ENCODE measurements around the gene AOAH. TPM values are rescaled to one million over a fixed set of nuclear protein-coding genes. Genes with fewer than 3 reads are reported as not detected.
"Not testable (repeated sequence)": the region's sequence is repeated elsewhere in the genome, so short reads cannot be mapped to it uniquely, and the experiment has no call there.

AOAH gene
- total RNA-seq, 1 experiment from 2014 or later = not detected

DNA sequence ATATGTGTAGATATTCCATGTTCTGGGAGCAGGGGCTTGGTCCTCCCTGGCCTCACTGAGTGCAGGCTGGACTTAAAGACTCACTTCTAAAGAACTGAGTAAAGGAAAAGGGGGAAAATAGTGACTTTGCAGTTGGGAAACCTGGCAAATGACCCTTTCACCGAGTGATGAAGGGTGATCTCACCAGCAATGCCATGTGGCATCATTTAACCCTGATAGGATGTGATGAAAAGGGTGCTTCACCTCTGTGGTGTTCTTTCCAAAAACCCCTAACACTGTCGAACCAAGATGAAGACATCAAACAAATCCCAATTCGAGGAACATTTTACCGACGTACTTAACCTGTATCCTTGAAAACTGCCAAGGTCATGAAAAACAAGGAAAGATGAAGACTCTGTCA, 71.9 kb downstream of the AOAH start:
- POLR2A ChIA-PET (ENCODE audit: low non-redundant PET) = no interaction called here
- intact Hi-C loops (cut with micrococcal nuclease; ENCODE audit: unreplicated experiment) = no loop called here
- Histone ChIP-seq H3K9me3 (ENCODE audit: low read depth, low read length, poor library complexity, severe bottlenecking) (no peaks in the 10 kb centered on the region), H3K27ac (ENCODE audit: low read depth, low read length, poor library complexity, severe bottlenecking) (no peak overlapping the region), H3K27me3 (replicated peaks; ENCODE audit: insufficient read depth, low read depth, low read length, poor library complexity) (no peaks in the 10 kb centered on the region), H3K4me1 (ENCODE audit: insufficient read depth, low read length, poor library complexity, severe bottlenecking) (no peaks in the 10 kb centered on the region), H3K4me3 (ENCODE audit: low read depth, low read length, poor library complexity, severe bottlenecking) (no peak overlapping the region), H3K36me3 (ENCODE audit: insufficient read depth, low read length, poor library complexity, severe bottlenecking) (no peaks in the 10 kb centered on the region)
- no peak for DNase-seq (ENCODE audit: low spot score)
- TF ChIP-seq EZH2 (IDR thresholded peaks at IDR 0.05; ENCODE audit: borderline replicate concordance, low read depth, low read length, poor library complexity, severe bottlenecking) = no peak
- TF ChIP-seq, protein P1, sequence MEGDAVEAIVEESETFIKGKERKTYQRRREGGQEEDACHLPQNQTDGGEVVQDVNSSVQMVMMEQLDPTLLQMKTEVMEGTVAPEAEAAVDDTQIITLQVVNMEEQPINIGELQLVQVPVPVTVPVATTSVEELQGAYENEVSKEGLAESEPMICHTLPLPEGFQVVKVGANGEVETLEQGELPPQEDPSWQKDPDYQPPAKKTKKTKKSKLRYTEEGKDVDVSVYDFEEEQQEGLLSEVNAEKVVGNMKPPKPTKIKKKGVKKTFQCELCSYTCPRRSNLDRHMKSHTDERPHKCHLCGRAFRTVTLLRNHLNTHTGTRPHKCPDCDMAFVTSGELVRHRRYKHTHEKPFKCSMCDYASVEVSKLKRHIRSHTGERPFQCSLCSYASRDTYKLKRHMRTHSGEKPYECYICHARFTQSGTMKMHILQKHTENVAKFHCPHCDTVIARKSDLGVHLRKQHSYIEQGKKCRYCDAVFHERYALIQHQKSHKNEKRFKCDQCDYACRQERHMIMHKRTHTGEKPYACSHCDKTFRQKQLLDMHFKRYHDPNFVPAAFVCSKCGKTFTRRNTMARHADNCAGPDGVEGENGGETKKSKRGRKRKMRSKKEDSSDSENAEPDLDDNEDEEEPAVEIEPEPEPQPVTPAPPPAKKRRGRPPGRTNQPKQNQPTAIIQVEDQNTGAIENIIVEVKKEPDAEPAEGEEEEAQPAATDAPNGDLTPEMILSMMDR (conservative IDR thresholded peaks at IDR 0.05; ENCODE audit: low read depth, low read length) = no peak
- no TSS peak for BruUV-seq (replicated peaks)
- CTCF ChIA-PET = no interaction called here

DNA sequence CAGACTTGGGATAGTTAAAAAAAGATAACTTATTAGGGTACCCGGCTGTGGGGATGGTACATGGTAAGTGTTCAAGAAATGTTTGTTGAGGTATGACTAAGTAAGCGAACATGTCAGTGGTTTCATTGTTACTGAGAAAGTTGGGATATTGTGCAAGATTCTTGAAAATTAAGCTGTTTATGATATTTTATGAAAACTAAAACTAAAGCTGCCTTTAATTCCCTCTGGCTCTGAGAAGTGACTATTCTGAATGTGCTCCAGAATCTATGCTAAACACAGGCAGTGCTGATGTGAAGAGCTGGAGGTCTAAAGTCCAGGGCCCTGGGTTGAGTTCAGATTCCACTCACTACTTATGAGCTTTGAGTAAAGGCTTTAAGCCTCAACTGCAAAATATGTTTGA, 72.9 kb downstream of the AOAH start:
- CTCF ChIA-PET = no interaction called here
- BruUV-seq (replicated peaks) = no TSS peak
- H3K27ac ChIP-seq (ENCODE audit: low read depth, low read length, poor library complexity, severe bottlenecking) = no peak overlapping the region

DNA sequence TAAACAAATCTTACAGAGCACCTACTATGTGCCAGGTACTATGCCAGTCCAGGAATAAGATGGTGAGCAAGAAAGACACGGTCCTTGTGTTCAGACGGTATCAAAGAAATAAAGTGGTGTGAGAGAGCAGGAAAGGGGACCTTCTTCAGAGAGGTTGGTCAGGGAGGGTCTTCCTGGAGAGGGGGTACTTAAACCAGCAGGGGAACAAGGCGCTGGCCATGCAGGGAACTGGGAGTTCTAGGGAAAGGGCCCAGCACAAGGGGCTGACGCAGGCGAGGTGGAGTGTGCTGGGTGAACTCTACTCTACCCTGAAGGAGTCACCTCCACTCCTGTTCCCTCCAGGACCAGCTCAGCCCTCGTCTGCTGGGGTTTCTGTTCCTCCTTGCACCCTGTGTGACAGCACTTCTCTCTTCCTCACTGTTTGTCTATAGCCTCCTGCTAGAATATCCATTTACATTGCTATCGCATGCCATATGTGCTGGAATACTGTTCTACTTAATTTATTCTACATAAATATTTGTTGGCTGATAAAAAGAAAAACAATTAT, 73.5 kb downstream of the AOAH start:
- BruUV-seq (replicated peaks) = no TSS peak
- TF ChIP-seq, protein P1 (conservative IDR thresholded peaks at IDR 0.05; ENCODE audit: low read depth, low read length) = no peak
- TF ChIP-seq EZH2 (IDR thresholded peaks at IDR 0.05; ENCODE audit: borderline replicate concordance, low read depth, low read length, poor library complexity, severe bottlenecking) = no peak
- Histone ChIP-seq H3K4me3 (ENCODE audit: low read depth, low read length, poor library complexity, severe bottlenecking) (no peak overlapping the region), H3K4me1 (ENCODE audit: insufficient read depth, low read length, poor library complexity, severe bottlenecking) (no peaks in the 10 kb centered on the region), H3K36me3 (ENCODE audit: insufficient read depth, low read length, poor library complexity, severe bottlenecking) (no peaks in the 10 kb centered on the region), H3K9me3 (ENCODE audit: low read depth, low read length, poor library complexity, severe bottlenecking) (no peaks in the 10 kb centered on the region), H3K27ac (ENCODE audit: low read depth, low read length, poor library complexity, severe bottlenecking) (no peak overlapping the region), H3K27me3 (replicated peaks; ENCODE audit: insufficient read depth, low read depth, low read length, poor library complexity) (no peaks in the 10 kb centered on the region)
- ChIA-PET POLR2A (ENCODE audit: low non-redundant PET) (no interaction called here), CTCF (no interaction called here)
- no peak for DNase-seq (ENCODE audit: low spot score)
- intact Hi-C loops (cut with micrococcal nuclease; ENCODE audit: unreplicated experiment) = no loop called here

More for the DNA sequence above, 72.9 kb downstream of the AOAH start:
- Histone ChIP-seq H3K9me3 (ENCODE audit: low read depth, low read length, poor library complexity, severe bottlenecking) (no peaks in the 10 kb centered on the region), H3K4me3 (ENCODE audit: low read depth, low read length, poor library complexity, severe bottlenecking) (no peak overlapping the region), H3K27me3 (replicated peaks; ENCODE audit: insufficient read depth, low read depth, low read length, poor library complexity) (no peaks in the 10 kb centered on the region), H3K36me3 (ENCODE audit: insufficient read depth, low read length, poor library complexity, severe bottlenecking) (no peaks in the 10 kb centered on the region), H3K4me1 (ENCODE audit: insufficient read depth, low read length, poor library complexity, severe bottlenecking) (no peaks in the 10 kb centered on the region)
- DNase-seq (ENCODE audit: low spot score) = no peak
- POLR2A ChIA-PET (ENCODE audit: low non-redundant PET) = no interaction called here
- intact Hi-C loops (cut with micrococcal nuclease; ENCODE audit: unreplicated experiment) = no loop called here
- no peak for TF ChIP-seq EZH2 (IDR thresholded peaks at IDR 0.05; ENCODE audit: borderline replicate concordance, low read depth, low read length, poor library complexity, severe bottlenecking)

DNA sequence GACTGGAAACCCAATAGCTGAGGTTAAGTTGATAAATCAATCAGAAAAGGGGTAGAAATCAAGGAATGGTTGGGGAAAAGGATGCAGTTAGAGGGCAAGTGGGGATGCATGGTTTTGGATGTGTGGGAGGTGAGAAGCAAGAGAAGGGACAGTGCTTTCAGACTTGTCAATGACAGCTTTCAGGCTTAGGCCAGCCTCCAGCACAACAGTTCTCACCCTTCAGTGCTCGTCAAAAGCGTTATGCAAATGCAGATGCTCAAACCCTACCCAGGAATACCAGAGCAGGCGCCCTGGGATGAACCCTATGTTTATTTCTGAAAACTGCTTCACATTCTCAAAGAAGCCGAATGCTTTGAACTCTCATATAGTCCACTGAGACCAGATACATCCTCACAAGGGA, 74.0 kb downstream of the AOAH start:
- no peaks in the 10 kb centered on the region for H3K27me3 ChIP-seq (replicated peaks; ENCODE audit: insufficient read depth, low read depth, low read length, poor library complexity)
- POLR2A ChIA-PET (ENCODE audit: low non-redundant PET) = no interaction called here
- BruUV-seq (replicated peaks) = no TSS peak
- intact Hi-C loops (cut with micrococcal nuclease; ENCODE audit: unreplicated experiment) = no loop called here
- H3K27ac ChIP-seq (ENCODE audit: low read depth, low read length, poor library complexity, severe bottlenecking) = no peak overlapping the region
- CTCF ChIA-PET = no interaction called here
- no peak for TF ChIP-seq EZH2 (IDR thresholded peaks at IDR 0.05; ENCODE audit: borderline replicate concordance, low read depth, low read length, poor library complexity, severe bottlenecking)
- TF ChIP-seq, protein P1 (conservative IDR thresholded peaks at IDR 0.05; ENCODE audit: low read depth, low read length) = no peak
- no peak for DNase-seq (ENCODE audit: low spot score)
- no peaks in the 10 kb centered on the region for H3K4me1 ChIP-seq (ENCODE audit: insufficient read depth, low read length, poor library complexity, severe bottlenecking)
- no peaks in the 10 kb centered on the region for H3K9me3 ChIP-seq (ENCODE audit: low read depth, low read length, poor library complexity, severe bottlenecking)
- no peak overlapping the region for H3K4me3 ChIP-seq (ENCODE audit: low read depth, low read length, poor library complexity, severe bottlenecking)
- H3K36me3 ChIP-seq (ENCODE audit: insufficient read depth, low read length, poor library complexity, severe bottlenecking) = no peaks in the 10 kb centered on the region

DNA sequence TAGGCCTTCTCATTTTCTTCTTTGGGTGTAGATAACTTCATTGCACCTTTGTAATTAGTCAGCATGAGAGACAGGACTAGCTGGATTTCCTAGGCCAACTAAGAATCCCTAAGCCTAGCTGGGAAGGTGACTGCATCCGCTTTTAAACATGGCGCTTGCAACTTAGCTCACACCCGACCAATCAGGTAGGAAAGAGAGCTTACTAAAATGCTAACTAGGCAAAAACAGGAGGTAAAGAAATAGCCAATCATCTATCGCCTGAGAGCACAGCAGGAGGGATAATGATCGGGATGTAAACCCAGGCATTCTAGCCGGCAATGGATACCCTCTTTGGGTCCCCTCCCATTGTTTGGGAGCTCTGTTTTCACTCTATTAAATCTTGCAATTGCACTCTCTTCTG, 75.0 kb downstream of the AOAH start:
- H3K9me3 ChIP-seq (ENCODE audit: low read depth, low read length, poor library complexity, severe bottlenecking); POLR2A ChIA-PET (ENCODE audit: low non-redundant PET); H3K4me3 ChIP-seq (ENCODE audit: low read depth, low read length, poor library complexity, severe bottlenecking); DNase-seq (ENCODE audit: low spot score); intact Hi-C loops (cut with micrococcal nuclease; ENCODE audit: unreplicated experiment); H3K27ac ChIP-seq (ENCODE audit: low read depth, low read length, poor library complexity, severe bottlenecking); H3K4me1 ChIP-seq (ENCODE audit: insufficient read depth, low read length, poor library complexity, severe bottlenecking); CTCF ChIA-PET; H3K36me3 ChIP-seq (ENCODE audit: insufficient read depth, low read length, poor library complexity, severe bottlenecking); BruUV-seq (replicated peaks); H3K27me3 ChIP-seq (replicated peaks; ENCODE audit: insufficient read depth, low read depth, low read length, poor library complexity): not testable (repeated sequence)
